Measurements from ENCODE around the gene DCHS2. TPM values are rescaled to one million over a fixed set of nuclear protein-coding genes. Genes with fewer than 3 reads are reported as not detected.

Gene DCHS2
- total and polyA plus RNA-seq, 2 of the 8 experiments (the other 6 are each of a cell fraction or from before 2014, with no cell fraction given) = 0.54 to 2.6 TPM

GRCh38 chr4:154495867-154496266 is 4.3 kb upstream of the DCHS2 start:
- H3K4me3 ChIP-seq (ENCODE audit: extremely low read depth in 1 of 4, insufficient read depth in 2 of 4, low read depth in 3 of 4, low read length in 4 of 4) = no peak overlapping the region
- H3K4ac ChIP-seq (replicated peaks; ENCODE audit: insufficient read length, low read depth, low read length) = no peak overlapping the region
- H2BK120ac ChIP-seq (replicated peaks; ENCODE audit: low read depth, low read length) = no peak overlapping the region
- H4K91ac ChIP-seq (replicated peaks; ENCODE audit: insufficient read length, low read length) = no peak overlapping the region
- WGBS, 2 experiments (ENCODE audit: extremely low coverage in 1 of 2, insufficient coverage in 1 of 2, insufficient read length in 1 of 2, insufficient replicate concordance in 2 of 2, low coverage in 1 of 2, low lambda C conversion rate in 2 of 2, missing lambda C conversion rate in 1 of 2) = 88% methylated on average over 2 of the region's 2 CpGs; no CpG with 5 or more reads in 1 of the 2 experiments
- H3K18ac ChIP-seq (ENCODE audit: extremely low read depth, low read length) = no peak overlapping the region
- peaks cover 5 to 26% (median 20%) of the 10 kb centered on the region in 4 experiments for H3K27me3 ChIP-seq (replicated peaks in 1 of 4; ENCODE audit: control insufficient read depth in 3 of 4, extremely low read depth in 1 of 4, insufficient read depth in 3 of 4, low read length in 3 of 4)
- H3K56ac ChIP-seq (replicated peaks; ENCODE audit: insufficient read length, low read depth, low read length) = no peak overlapping the region
- no peak overlapping the region for H2BK12ac ChIP-seq (ENCODE audit: low read depth, low read length)
- POLR2A ChIA-PET (ENCODE audit: partially characterized antibody) = no interaction called here
- no peak overlapping the region for H3K9ac ChIP-seq (replicated peaks in 1 of 4; ENCODE audit: extremely low read depth in 1 of 4, low read depth in 3 of 4, low read length in 3 of 4)
- peaks cover under 1 to 7% (median 3%) of the 10 kb centered on the region in 4 experiments; a peak in 6 of 7 replicates for H3K4me1 ChIP-seq (replicated peaks in 1 of 4; ENCODE audit: control insufficient read depth in 3 of 4, insufficient read depth in 4 of 4, low read length in 3 of 4)
- no peaks in the 10 kb centered on the region for H3K79me2 ChIP-seq (ENCODE audit: control insufficient read depth in 1 of 2, insufficient read depth in 2 of 2, low read length in 2 of 2)
- DNase-seq (ENCODE audit: low read depth in 1 of 2, low spot score in 2 of 2) (no peak), FAIRE-seq (no peak)
- H4K8ac ChIP-seq (ENCODE audit: extremely low read depth, insufficient read depth, low read length) = no peak overlapping the region
- H3K4me2 ChIP-seq (ENCODE audit: insufficient read depth in 1 of 2, low read depth in 2 of 2, low read length in 2 of 2) = no peak overlapping the region
- no peak overlapping the region for H2AFZ ChIP-seq (ENCODE audit: low read length)
- no peaks in the 10 kb centered on the region for H4K20me1 ChIP-seq (replicated peaks in 1 of 2; ENCODE audit: control insufficient read depth in 1 of 2, insufficient read depth in 2 of 2, low read length in 2 of 2)
- H3K14ac ChIP-seq (ENCODE audit: insufficient read length) = no peak overlapping the region
- no peaks in the 10 kb centered on the region; a peak in 1 of 4 replicates for H3K9me3 ChIP-seq (ENCODE audit: insufficient read depth in 2 of 2, low read depth in 1 of 2, low read length in 1 of 2)
- H2BK5ac ChIP-seq (ENCODE audit: low read depth, low read length) = no peak overlapping the region
- H3K27ac ChIP-seq (ENCODE audit: low read depth, low read length) = no peak overlapping the region
- H2AK5ac ChIP-seq (ENCODE audit: low read depth, low read length) = no peak overlapping the region
- no peak overlapping the region for H4K5ac ChIP-seq (ENCODE audit: insufficient read length, low read depth, low read length)
- H2BK15ac ChIP-seq (ENCODE audit: low read length) = no peak overlapping the region
- H2BK20ac ChIP-seq (ENCODE audit: low read length) = no peak overlapping the region
- no peak overlapping the region for H3K23ac ChIP-seq (ENCODE audit: insufficient read length)
- CTCF ChIA-PET (ENCODE audit: partially characterized antibody) = interaction anchor here (1.2 to 9.4 kb wide), 2 partner anchors 9 to 90 kb away, joined by 3 to 97 read pairs; no protein-coding TSS in a partner anchor
- no peaks in the 10 kb centered on the region for H3K36me3 ChIP-seq (ENCODE audit: control insufficient read depth in 2 of 4, insufficient read depth in 4 of 4, low read length in 3 of 4)
- H3K79me1 ChIP-seq (ENCODE audit: low read depth, low read length) = no peaks in the 10 kb centered on the region
- peaks cover 17% of the 10 kb centered on the region; the same call in 1 of the 2 replicates for H3K23me2 ChIP-seq (ENCODE audit: low read depth, low read length)
- TF ChIP-seq NANOG (IDR thresholded peaks at IDR 0.05; ENCODE audit: insufficient read depth, low read depth, low read length, poor library complexity, severe bottlenecking) (no peak), FOSL1 (IDR thresholded peaks at IDR 0.05; ENCODE audit: insufficient read depth, low read depth, low read length) (no peak), JUN (IDR thresholded peaks at IDR 0.05; ENCODE audit: low read depth, low read length) (no peak), RNF2 (IDR thresholded peaks at IDR 0.05; ENCODE audit: borderline replicate concordance, low read depth, low read length, missing control alignments, poor library complexity, severe bottlenecking) (no peak), SRF (IDR thresholded peaks at IDR 0.05; ENCODE audit: low read depth, low read length) (no peak), SIX5 (IDR thresholded peaks at IDR 0.05; ENCODE audit: low read depth, low read length) (no peak), NRF1 (IDR thresholded peaks at IDR 0.05; ENCODE audit: low read depth, low read length) (no peak), SAP30 (IDR thresholded peaks at IDR 0.05; ENCODE audit: insufficient read depth, insufficient replicate concordance, low read length) (no peak), CHD2 (IDR thresholded peaks at IDR 0.05; ENCODE audit: low read length) (no peak), GABPA (IDR thresholded peaks at IDR 0.05; ENCODE audit: borderline replicate concordance, insufficient read depth, low read length) (no peak), EGR1 (IDR thresholded peaks at IDR 0.05; ENCODE audit: borderline replicate concordance, low read depth, low read length) (no peak), TAF1 (IDR thresholded peaks at IDR 0.05; ENCODE audit: low read depth, low read length) (no peak)
- TF ChIP-seq, protein P1, sequence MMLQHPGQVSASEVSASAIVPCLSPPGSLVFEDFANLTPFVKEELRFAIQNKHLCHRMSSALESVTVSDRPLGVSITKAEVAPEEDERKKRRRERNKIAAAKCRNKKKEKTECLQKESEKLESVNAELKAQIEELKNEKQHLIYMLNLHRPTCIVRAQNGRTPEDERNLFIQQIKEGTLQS (IDR thresholded peaks at IDR 0.05; ENCODE audit: insufficient read depth, low read depth, low read length) = no peak

All from H1 (cell line).